ENCODE measurements around the gene LMAN1L.
"Not testable (repeated sequence)": the region's sequence is repeated elsewhere in the genome, so short reads cannot be mapped to it uniquely, and the experiment has no call there.

The LMAN1L gene

GRCh38 chr15:74782259-74783071, 30.2 kb upstream of the LMAN1L start:
- DNase-seq (ENCODE audit: low spot score) = no peak

GRCh38 chr15:74783072-74783807, 29.4 kb upstream of the LMAN1L start:
- DNase-seq (ENCODE audit: low spot score) = peak; percentile 53

GRCh38 chr15:74783808-74784175, 28.8 kb upstream of the LMAN1L start:
- DNase-seq (ENCODE audit: low spot score) = no peak

- no peak for DNase-seq (ENCODE audit: low spot score)
Measured at GRCh38 chr15:74784426-74785193, 28.0 kb upstream of the LMAN1L start.

- DNase-seq (ENCODE audit: low spot score) = no peak
Measured at GRCh38 chr15:74785194-74786032, 27.2 kb upstream of the LMAN1L start.

- not testable (repeated sequence) for DNase-seq (ENCODE audit: low spot score)
Measured at GRCh38 chr15:74786081-74786480, 26.6 kb upstream of the LMAN1L start.

- no peak for DNase-seq (ENCODE audit: low spot score)
Measured at GRCh38 chr15:74786551-74787165, 26.0 kb upstream of the LMAN1L start.

GRCh38 chr15:74787251-74788041, 25.2 kb upstream of the LMAN1L start:
- DNase-seq (ENCODE audit: low spot score) = peak; percentile 60

GRCh38 chr15:74788042-74788682, 24.5 kb upstream of the LMAN1L start:
- no peak for DNase-seq (ENCODE audit: low spot score)

GRCh38 chr15:74788683-74789151, 23.9 kb upstream of the LMAN1L start:
- DNase-seq (ENCODE audit: low spot score) = no peak

GRCh38 chr15:74789171-74789631, 23.4 kb upstream of the LMAN1L start:
- peak; percentile 66 for DNase-seq (ENCODE audit: low spot score)

- DNase-seq (ENCODE audit: low spot score) = no peak
Measured at GRCh38 chr15:74789741-74790079, 22.9 kb upstream of the LMAN1L start.

- DNase-seq (ENCODE audit: low spot score) = peak; percentile 51
Measured at GRCh38 chr15:74790080-74790916, 22.3 kb upstream of the LMAN1L start.

GRCh38 chr15:74791007-74791406, 21.6 kb upstream of the LMAN1L start:
- no peak for DNase-seq (ENCODE audit: low spot score)

GRCh38 chr15:74791667-74792066, 21.0 kb upstream of the LMAN1L start:
- DNase-seq (ENCODE audit: low spot score) = no peak

- DNase-seq (ENCODE audit: low spot score) = no peak
Measured at GRCh38 chr15:74792227-74793016, 20.2 kb upstream of the LMAN1L start.

- no peak for DNase-seq (ENCODE audit: low spot score)
Measured at GRCh38 chr15:74793135-74794028, 19.3 kb upstream of the LMAN1L start.
